Heart left ventricle (tissue), 13 donors: ENCODE data around the gene NAA40.

Experiments used
- CTCF ChIP-seq, 12 donors: fragments of 200-600 bp; sonication (generic) in 4 of 12; IDR thresholded peaks; one replicate each; pipeline versions ENCODE4 v1.5.0 to v1.8.0; 2018 to 2022; ENCODE audit warnings: antibody characterized with exemption in 12 of 12, mild to moderate bottlenecking in 5 of 12
- POLR2A ChIP-seq, 2 donors: fragments of 450-650 bp; IDR thresholded peaks; one replicate each; pipeline ENCODE4 v1.6.1; 2017; ENCODE audit warnings: antibody characterized with exemption in 2 of 2, mild to moderate bottlenecking in 2 of 2, moderate library complexity in 2 of 2
- donor health status: ischemic (EF 13 %, LVEDD 7.1; RV severe dilation, severe dysfunction).
- donor health status: DM: no; HTN: yes; CAD: no.
- donor health status: DM: no; HTN: no; CAD: no.
- donor health status: ischemic (EF 25% LVEDD 6.9; RV normal size, moderate dysfunction).
- donor health status: ischemic (EF 25% LVEDD 5.7; RV mildly dilated, moderate dysfunction).
- donor health status: ischemic (EF 35%, LVEDD 5.7; RV mildly dilated, moderate dysfunction).
- donor health status: nonischemic (EF 11% LVEDD 7.7; RV severe dilation, severe dysfunction).
- donor health status: DM: yes; HTN: yes; CAD: no.
- donor health status: PGD.
- donor health status: ischemic (EF 29% LVEDD 5.4; RV normal size, mild dysfunction).
- donor health status: nonischemic (EF 23%, LVEDD 6.1; RV moderate dilation, normal function).

- TF ChIP-seq CTCF (IDR thresholded peaks at IDR 0.05): no peak
- no peak for TF ChIP-seq POLR2A (IDR thresholded peaks at IDR 0.05)
These were observed 63.0 kb downstream of the NAA40 start for GRCh38 chr11:64001484-64002420.
